ENCODE results near the gene SLC9A1.

Gene SLC9A1

GRCh38 chr1:27097484-27097917 is 57.4 kb downstream of the SLC9A1 start:
- peak; percentile 85 for DNase-seq (ENCODE audit: extremely low spot score)
- ChIA-PET CTCF (interaction anchor here (0.6 to 8.9 kb wide), 8 partner anchors 17 to 196 kb away, joined by 3 to 94 read pairs (median 3); no protein-coding TSS in a partner anchor), POLR2A (interaction anchor here (1.0 kb wide), 1 partner anchor 51 kb away, joined by 3 read pairs; no protein-coding TSS in a partner anchor)
- TF ChIP-seq ARNT (IDR thresholded peaks at IDR 0.05), result no peak
- no peak for TF ChIP-seq FOXA1 (IDR thresholded peaks at IDR 0.05)
- TF ChIP-seq HDGF (IDR thresholded peaks at IDR 0.05; ENCODE audit: borderline replicate concordance), result no peak
- TF ChIP-seq ELF4 (IDR thresholded peaks at IDR 0.05), result no peak
- TF ChIP-seq L3MBTL2 (conservative IDR thresholded peaks at IDR 0.05), result no peak
- TF ChIP-seq SP1 (IDR thresholded peaks at IDR 0.05), result no peak
- TF ChIP-seq LEF1 (IDR thresholded peaks at IDR 0.05; ENCODE audit: borderline replicate concordance), result no peak
- no peak for TF ChIP-seq PKNOX1 (IDR thresholded peaks at IDR 0.05)
- TF ChIP-seq SUZ12 (IDR thresholded peaks at IDR 0.05), result no peak
- no peak for TF ChIP-seq BHLHE40 (IDR thresholded peaks at IDR 0.05; ENCODE audit: borderline replicate concordance)
- TF ChIP-seq FOXM1 (IDR thresholded peaks at IDR 0.05; ENCODE audit: borderline replicate concordance), result no peak
- no peak for TF ChIP-seq TARDBP (IDR thresholded peaks at IDR 0.05)
- TF ChIP-seq NFRKB (IDR thresholded peaks at IDR 0.05), result no peak

GRCh38 chr1:27095576-27095975 is 59.3 kb downstream of the SLC9A1 start:
- no peak for DNase-seq (ENCODE audit: extremely low spot score)
- CTCF ChIA-PET, result interaction anchor here (8.9 kb wide), 1 partner anchor 51 kb away, joined by 94 read pairs; no protein-coding TSS in a partner anchor
- TF ChIP-seq SP1 (IDR thresholded peaks at IDR 0.05) (no peak), ZNF384 (IDR thresholded peaks at IDR 0.05) (no peak), ELF4 (IDR thresholded peaks at IDR 0.05) (no peak), BHLHE40 (IDR thresholded peaks at IDR 0.05; ENCODE audit: borderline replicate concordance) (no peak)
- POLR2A ChIA-PET, result no interaction called here

DNA sequence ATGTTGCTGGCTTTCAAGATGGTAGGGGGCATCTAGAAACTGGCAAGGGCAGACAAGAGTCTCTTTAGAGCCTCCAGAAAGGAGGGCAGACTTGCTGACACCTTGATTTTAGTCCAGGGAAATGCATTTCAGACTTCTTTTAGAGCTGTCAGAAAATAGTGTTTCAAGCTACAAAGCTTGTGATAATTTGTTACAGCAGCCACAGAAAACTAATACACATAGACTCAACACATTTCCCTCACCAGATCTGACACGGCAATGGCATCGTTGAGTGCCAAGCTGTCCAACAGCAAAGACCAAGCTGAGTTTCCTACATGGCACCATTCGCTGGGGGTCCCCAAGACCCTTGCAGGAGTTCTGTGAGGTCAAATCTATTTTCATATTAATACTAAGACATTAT is 62.0 kb downstream of the SLC9A1 start:
- no peak for DNase-seq (ENCODE audit: extremely low spot score)
- ChIA-PET POLR2A (no interaction called here), CTCF (interaction anchor here (0.7 to 2.9 kb wide), 3 partner anchors 47 to 105 kb away, joined by 3 to 13 read pairs (median 3); no protein-coding TSS in a partner anchor)
- TF ChIP-seq FOXM1 (IDR thresholded peaks at IDR 0.05; ENCODE audit: borderline replicate concordance) (no peak), L3MBTL2 (conservative IDR thresholded peaks at IDR 0.05) (no peak), FOXA1 (IDR thresholded peaks at IDR 0.05) (no peak), PKNOX1 (IDR thresholded peaks at IDR 0.05) (no peak), BHLHE40 (IDR thresholded peaks at IDR 0.05; ENCODE audit: borderline replicate concordance) (no peak), ZNF384 (IDR thresholded peaks at IDR 0.05) (no peak), NFRKB (IDR thresholded peaks at IDR 0.05) (no peak), ELF4 (IDR thresholded peaks at IDR 0.05) (no peak), CTBP1 (IDR thresholded peaks at IDR 0.05; ENCODE audit: borderline replicate concordance) (no peak), LEF1 (IDR thresholded peaks at IDR 0.05; ENCODE audit: borderline replicate concordance) (no peak), HDGF (IDR thresholded peaks at IDR 0.05; ENCODE audit: borderline replicate concordance) (no peak), FOXK2 (IDR thresholded peaks at IDR 0.05) (no peak), ARNT (IDR thresholded peaks at IDR 0.05) (no peak), SUZ12 (IDR thresholded peaks at IDR 0.05) (no peak), SP1 (IDR thresholded peaks at IDR 0.05) (no peak), TARDBP (IDR thresholded peaks at IDR 0.05) (no peak)

DNA sequence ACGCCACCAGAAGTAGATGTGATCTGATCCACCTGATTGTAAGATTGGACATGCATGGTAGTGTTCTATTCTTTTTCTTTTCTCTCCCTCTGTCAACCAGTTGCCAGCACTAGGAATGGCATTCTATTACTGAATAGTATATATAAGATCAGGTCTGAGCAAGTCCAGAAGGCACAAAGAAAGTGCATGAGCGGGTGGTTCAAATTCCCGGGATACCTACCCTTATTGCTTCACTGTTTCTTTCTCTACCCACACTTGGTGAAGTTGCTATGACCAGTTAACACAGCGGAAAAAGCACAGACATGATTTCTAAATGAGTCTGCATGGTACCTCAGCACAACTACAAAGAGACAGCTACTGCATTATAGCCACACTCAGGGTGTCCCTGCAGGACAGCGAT is 64.0 kb downstream of the SLC9A1 start:
- no peak for TF ChIP-seq CTBP1 (IDR thresholded peaks at IDR 0.05; ENCODE audit: borderline replicate concordance)
- no peak for TF ChIP-seq SUZ12 (IDR thresholded peaks at IDR 0.05)
- TF ChIP-seq LEF1 (IDR thresholded peaks at IDR 0.05; ENCODE audit: borderline replicate concordance), result no peak
- no peak for TF ChIP-seq FOXM1 (IDR thresholded peaks at IDR 0.05; ENCODE audit: borderline replicate concordance)
- TF ChIP-seq FOXA1 (IDR thresholded peaks at IDR 0.05), result no peak
- no peak for TF ChIP-seq ARNT (IDR thresholded peaks at IDR 0.05)
- TF ChIP-seq FOXK2 (IDR thresholded peaks at IDR 0.05), result no peak
- no peak for TF ChIP-seq BHLHE40 (IDR thresholded peaks at IDR 0.05; ENCODE audit: borderline replicate concordance)
- ChIA-PET POLR2A (no interaction called here), CTCF (interaction anchor here (0.6 to 0.9 kb wide), 3 partner anchors 46 to 97 kb away, joined by 3 to 5 read pairs (median 3); no protein-coding TSS in a partner anchor)
- no peak for DNase-seq (ENCODE audit: extremely low spot score)

GRCh38 chr1:27087371-27088220 is 67.3 kb downstream of the SLC9A1 start:
- no peak for DNase-seq (ENCODE audit: extremely low spot score)
- ChIA-PET POLR2A (no interaction called here), CTCF (no interaction called here)
- no peak for TF ChIP-seq ARNT (IDR thresholded peaks at IDR 0.05)
- no peak for TF ChIP-seq NFRKB (IDR thresholded peaks at IDR 0.05)
- TF ChIP-seq FOXK2 (IDR thresholded peaks at IDR 0.05), result no peak
- TF ChIP-seq L3MBTL2 (conservative IDR thresholded peaks at IDR 0.05), result no peak
- no peak for TF ChIP-seq FOXA1 (IDR thresholded peaks at IDR 0.05)
- TF ChIP-seq SP1 (IDR thresholded peaks at IDR 0.05), result no peak
- no peak for TF ChIP-seq SUZ12 (IDR thresholded peaks at IDR 0.05)
- TF ChIP-seq FOXM1 (IDR thresholded peaks at IDR 0.05; ENCODE audit: borderline replicate concordance), result no peak
- no peak for TF ChIP-seq LEF1 (IDR thresholded peaks at IDR 0.05; ENCODE audit: borderline replicate concordance)
- TF ChIP-seq CTBP1 (IDR thresholded peaks at IDR 0.05; ENCODE audit: borderline replicate concordance), result no peak
- TF ChIP-seq HDGF (IDR thresholded peaks at IDR 0.05; ENCODE audit: borderline replicate concordance), result no peak
- no peak for TF ChIP-seq ELF4 (IDR thresholded peaks at IDR 0.05)
- TF ChIP-seq PKNOX1 (IDR thresholded peaks at IDR 0.05), result no peak
- no peak for TF ChIP-seq ZNF384 (IDR thresholded peaks at IDR 0.05)
- TF ChIP-seq BHLHE40 (IDR thresholded peaks at IDR 0.05; ENCODE audit: borderline replicate concordance), result no peak
- TF ChIP-seq TARDBP (IDR thresholded peaks at IDR 0.05), result no peak

Measured in HEK293T (cell line).